OCI-M1 (cell line): ENCODE results near the gene C11orf98.
"Not testable (repeated sequence)": the region's sequence is repeated elsewhere in the genome, so short reads cannot be mapped to it uniquely, and the experiment has no call there.

Experiments used
- DNase-seq: peaks from one replicate; lab custom pipeline; 2025; lab: John Stamatoyannopoulos, UW

Gene C11orf98

GRCh38 chr11:62665075-62665598 lies at the start of gene C11orf98, which contains the start of gene CSKMT:
Gene C11orf98 (minus strand): TSS chr11:62665210. CDS start chr11:62665169, 41 bp downstream.
Gene CSKMT (plus strand): TSS chr11:62665312. CDS start chr11:62665880, 568 bp downstream.
- DNase-seq: peak; percentile 97

GRCh38 chr11:62713343-62713742 lies 48.3 kb upstream of the C11orf98 start:
- DNase-seq: no peak

DNA sequence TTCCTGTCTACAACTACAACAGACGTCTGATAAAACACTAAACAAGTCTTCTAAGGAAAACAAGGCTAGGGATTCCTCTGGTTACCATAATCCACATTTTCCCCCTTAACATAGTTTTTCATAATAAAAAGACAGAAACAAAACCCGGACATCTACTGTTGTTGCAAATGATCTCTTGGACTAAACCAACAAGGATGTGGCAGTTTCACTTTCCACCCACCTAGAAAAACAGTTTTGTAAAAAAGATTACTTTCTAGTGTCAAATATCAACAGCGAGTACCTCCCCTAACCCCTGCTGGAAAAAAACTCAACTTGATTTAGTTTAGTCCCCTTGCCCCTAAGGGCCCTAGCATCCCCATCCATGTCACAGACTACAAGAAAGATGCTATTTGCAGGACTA lies 47.9 kb upstream of the C11orf98 start:
- DNase-seq: no peak

- DNase-seq: no peak
Measured at GRCh38 chr11:62712276-62712812, 47.3 kb upstream of the C11orf98 start.

DNA sequence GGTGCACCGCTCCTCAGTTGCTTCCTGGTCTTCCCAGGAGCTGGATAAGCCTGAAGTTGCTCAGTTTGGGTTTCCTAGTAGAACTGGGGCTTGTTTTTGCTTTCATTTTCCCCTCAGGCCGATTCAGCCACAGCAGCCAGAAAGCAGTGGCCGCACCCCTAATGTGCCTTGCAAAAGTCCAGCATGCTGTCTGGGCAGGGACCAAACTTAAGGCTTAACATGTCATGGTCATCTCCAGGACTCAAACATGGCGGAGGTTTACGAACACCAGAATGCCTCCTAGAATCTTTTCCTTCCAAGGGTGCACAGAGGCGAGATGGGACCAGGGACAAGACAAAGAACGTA lies 45.0 kb upstream of the C11orf98 start:
- DNase-seq: peak; percentile 86

DNA sequence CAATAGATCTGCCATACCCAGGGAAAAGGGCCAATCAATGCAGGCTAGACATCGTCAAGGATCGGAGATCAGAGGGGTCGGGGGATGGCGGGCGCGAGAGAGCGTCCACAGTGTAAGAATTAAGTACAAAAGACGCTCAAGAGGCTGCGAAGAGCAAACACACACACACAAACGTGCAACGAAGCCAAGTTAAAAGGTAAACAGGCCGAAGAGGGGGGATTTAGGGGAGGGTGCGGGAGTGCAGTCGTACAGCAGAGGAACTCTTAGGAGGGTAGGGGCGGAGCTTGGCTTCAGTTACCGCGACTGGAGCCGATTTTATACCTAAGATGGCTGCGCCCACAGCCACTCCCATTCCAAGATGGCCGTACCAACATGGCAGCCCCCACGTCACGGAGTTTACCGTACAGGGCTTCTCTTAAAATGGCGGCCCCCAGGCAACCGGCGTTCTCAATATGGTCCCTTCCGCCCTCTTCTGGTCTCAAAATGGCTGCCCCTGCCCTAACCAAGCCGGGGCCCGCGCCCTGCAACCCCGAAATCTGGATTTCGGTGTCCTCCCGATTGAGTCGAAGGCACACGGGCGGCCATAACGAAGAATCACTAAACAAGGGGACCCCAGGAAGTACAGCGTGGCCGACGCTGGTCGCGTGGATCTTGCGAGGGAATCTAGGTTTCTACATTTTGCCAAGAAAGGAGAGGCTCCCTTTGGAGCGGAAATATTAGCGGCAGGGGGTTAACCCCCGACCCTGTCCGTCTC lies 44.4 kb upstream of the C11orf98 start:
- DNase-seq: peak; percentile 99

- DNase-seq: no peak
Measured at GRCh38 chr11:62708793-62709192, 43.8 kb upstream of the C11orf98 start.

DNA sequence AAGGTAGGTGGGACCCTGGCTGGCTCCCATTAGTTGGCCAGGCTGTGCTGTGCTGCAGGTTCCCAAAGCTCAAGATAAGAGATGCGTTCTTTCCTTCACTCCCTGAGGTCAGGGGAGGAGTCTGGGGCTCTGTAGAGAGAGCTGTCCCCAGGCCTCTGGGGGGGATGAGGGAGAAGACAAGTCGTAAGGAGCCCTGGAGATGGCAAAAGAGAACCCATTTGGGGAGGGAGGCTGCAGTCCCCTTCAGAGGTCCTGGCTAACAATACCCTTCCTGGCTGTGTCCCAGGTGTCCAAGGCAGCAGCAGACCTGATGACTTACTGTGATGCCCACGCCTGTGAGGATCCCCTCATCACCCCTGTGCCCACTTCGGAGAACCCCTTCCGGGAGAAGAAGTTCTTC lies 43.4 kb upstream of the C11orf98 start:
- no peak for DNase-seq

DNA sequence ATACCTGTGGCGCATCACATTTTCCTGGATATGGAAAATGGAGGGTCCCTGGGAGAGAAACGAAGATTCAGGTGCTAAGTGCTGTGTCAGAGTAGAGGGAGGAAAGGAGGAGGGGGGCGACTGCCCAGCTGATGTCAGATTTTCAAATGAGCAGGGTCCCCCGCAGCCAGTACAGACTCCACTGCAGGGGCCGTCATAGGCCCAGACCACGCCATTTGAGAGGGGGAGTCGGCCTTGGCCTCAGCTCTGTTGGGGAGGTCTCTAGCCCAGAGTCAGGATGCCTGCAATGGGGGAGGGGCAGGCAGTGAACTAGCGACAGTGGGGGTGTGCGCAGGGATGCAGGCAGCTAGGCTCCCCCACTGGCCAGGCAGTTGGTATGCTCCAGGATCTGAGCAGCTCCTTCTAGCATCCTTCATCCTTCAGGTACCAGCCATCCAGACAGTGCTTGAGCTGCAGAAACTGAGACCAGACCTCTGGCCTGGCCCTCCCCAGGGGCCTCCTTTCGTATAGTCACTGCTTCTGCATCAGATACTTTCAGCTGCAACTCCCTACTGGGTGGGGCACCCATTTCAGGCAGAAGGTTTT lies 42.4 kb upstream of the C11orf98 start, which contains the start of the genes BSCL2 and GNG3:
Gene BSCL2 (minus strand): TSS at position 148 of the 585 bp plus-strand sequence. CDS start 229 bp downstream, outside the sequence.
Gene GNG3 (plus strand): TSS at position 400 of the 585 bp plus-strand sequence. CDS start 620 bp downstream, outside the sequence.
- no peak for DNase-seq

DNA sequence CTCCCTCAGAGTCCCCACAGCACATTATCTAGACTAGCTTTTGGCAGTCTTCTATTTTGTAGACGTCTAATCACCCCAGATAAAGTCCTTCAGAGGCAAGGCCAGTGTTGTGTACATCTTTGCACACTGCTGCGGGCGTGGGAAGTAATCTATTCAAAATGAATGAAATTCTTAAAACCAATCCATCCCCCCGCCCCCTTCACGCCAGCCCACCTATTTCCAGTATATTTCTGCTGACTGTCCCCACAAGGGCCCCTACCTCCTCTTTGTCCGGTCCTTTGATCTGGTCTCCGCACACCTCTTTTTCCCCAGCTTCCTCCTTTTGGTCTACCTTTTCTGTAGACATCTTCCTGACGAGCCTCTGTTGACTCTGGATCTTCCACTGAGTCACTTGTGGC lies 41.8 kb upstream of the C11orf98 start:
- DNase-seq: no peak

DNA sequence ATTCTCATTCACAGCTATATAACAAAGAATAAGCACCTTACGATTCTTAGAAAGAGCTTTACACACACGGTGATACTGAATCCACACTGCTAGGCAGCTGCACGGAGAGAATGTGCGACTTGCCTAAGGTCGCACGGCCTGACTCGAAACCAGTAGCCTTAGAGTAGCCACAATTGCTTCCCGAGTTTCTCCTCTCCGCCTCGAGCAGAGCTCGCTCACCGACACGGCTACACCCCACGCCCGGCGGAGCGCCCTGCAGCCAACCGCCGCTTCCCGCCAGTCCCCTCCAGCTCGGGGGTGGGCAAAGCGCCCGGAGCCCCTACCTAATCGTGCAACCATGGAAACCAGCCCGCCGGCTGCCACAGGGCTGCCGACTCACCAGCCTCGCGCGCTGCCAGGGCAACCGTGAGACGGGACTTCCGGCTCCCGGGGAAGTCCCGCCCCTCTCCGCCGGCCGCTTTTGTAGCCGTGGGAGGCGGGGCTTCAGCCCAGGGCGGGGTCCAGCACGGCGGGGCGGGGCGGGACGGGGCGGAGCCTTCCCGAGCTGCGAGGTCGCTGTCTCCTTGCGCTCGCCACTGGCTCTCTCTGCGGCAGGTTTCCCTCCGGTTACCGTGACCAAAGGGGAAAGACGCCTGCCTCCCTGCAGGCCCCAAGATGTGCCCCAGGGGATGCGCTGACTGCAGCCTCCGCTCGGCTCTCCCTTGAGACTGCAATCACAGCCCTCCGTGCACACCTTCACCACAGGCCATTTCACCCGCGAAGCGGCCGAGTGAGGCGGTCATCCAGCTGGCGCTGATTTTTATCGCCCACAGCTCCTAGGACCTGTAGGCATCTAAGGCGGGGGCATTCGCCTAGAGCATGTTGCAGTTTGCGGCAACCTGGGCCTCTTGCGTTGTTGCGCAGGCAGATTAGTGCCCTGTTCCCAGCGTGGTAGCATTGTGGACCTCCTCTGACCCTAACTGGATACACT lies 41.2 kb upstream of the C11orf98 start:
- DNase-seq: peak; percentile 96

DNA sequence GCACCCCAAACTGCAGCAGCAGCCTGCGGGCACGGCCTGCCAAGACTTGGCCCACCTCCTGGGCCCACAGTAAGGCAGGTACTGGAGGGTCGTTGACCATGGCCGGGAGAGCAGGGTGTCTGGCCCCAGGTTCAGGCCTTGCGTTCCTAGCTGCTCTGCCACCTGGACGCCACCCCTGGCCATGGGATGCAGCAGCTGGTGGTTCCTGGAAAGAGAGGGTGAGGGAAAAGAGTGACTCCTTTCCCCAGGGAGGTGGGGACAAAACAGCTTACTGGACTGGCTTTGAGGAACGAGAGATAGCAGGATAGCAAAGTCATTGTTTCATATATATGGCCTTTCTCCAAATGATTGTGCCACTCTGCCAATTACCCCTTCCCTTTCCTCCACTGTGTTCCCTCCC lies 40.4 kb upstream of the C11orf98 start:
- peak; percentile 62 for DNase-seq

DNA sequence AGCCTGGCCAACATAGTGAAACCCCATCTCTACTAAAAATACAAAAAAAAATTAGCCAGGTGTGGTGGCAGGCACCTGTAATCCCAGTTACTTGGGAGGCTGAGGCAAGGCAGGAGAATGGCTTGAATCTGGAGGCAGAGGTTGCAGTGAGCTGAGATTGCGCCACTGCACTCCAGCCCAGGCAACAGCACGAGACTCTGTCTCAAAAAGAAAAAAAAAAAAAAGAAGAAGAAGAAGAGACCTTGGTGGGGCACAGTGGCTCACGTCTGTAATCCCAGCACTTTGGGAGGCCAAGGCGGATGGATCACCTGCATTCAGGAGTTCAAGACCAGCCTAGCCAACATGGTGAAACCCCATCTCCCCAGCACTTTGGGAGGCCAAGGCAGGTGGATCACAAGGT lies 38.9 kb upstream of the C11orf98 start:
- DNase-seq: not testable (repeated sequence)

DNA sequence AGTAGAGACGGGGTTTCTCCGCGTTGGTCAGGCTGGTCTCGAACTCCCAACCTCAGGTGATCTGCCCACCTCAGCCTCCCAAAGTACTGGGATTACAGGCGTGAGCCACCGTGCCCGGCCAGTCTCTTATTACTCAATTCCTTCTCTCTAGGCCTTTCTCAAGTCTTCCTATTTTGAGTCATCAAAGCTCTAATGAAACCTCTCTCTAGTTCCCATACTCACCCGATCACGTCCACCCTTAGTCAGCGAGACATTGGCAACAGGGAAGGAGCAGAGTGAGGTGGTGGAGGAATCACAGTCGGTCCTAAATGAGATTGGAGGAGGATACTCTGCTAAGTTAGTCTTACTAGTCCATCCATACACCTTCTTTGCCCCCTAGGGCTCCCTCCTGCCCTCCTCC lies 37.2 kb upstream of the C11orf98 start:
- DNase-seq: no peak

DNA sequence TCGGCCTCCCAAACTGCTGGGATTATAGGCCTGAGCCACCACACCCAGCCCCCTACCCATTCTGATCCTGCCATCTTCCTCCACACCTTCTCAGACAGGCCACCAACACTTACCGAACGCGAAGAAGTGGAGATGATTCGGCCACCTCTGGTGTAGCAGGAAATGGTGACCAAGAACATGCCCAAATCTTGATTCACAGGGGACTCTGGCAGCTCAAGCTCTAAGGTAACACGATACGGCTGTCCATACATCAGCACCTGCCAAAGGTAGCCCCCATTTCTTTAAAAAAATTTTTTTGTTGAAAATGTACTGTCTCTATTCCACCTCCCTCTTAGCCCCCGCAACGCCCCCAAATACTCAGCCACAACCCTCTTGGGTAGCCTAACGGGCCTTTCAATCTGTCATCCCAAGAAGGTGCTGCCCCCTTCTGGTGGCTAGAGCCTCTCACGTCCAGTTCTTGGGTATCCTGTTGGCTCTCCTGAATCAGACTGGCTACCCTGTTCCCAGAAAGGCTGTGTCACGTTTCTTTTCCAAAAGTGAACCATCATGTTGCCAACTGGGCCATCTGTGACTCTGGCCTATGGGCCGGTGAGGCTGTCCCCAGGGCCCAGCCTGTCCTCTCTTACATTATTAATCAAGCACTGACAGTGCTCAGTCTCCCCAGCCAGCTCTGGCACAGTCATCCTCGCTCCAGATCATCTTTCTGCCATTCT lies 29.6 kb upstream of the C11orf98 start:
- DNase-seq: peak; percentile 81

- DNase-seq: not testable (repeated sequence)
Measured at GRCh38 chr11:62693624-62694023, 28.6 kb upstream of the C11orf98 start.

GRCh38 chr11:62689421-62690183 lies 24.6 kb upstream of the C11orf98 start, which contains the start of gene LRRN4CL:
Gene LRRN4CL (minus strand): TSS chr11:62689530. CDS start chr11:62688508, 1,022 bp downstream.
- no peak for DNase-seq

DNA sequence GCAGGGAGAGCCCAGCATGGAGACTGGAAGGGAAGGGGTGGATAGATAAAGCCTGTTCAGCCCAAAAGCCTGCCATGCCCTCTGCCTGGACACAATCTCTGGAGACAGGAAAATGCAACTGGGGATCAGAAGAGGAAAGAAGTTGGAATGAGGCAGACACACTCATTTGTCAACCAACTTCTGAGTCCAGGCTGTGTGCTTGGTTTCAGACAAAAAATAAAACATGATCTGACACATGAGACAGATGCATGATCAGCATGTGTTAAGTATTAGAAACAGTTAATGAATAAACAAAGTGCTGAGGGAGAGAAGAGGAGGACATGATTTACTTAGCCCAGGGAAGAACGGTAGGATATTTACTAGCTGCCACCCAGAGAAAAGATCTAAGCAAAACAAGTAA lies 23.5 kb upstream of the C11orf98 start:
- DNase-seq: no peak

GRCh38 chr11:62687508-62688396 lies 22.7 kb upstream of the C11orf98 start:
- DNase-seq: no peak
